HS-27A (cell line): ENCODE results near the gene LRRC66.

Experiments used
- DNase-seq: peaks from one replicate; pipeline ENCODE4 v3.0.0-alpha.2; 2012; ENCODE audit warnings: low read depth, missing footprints

The LRRC66 gene

DNA sequence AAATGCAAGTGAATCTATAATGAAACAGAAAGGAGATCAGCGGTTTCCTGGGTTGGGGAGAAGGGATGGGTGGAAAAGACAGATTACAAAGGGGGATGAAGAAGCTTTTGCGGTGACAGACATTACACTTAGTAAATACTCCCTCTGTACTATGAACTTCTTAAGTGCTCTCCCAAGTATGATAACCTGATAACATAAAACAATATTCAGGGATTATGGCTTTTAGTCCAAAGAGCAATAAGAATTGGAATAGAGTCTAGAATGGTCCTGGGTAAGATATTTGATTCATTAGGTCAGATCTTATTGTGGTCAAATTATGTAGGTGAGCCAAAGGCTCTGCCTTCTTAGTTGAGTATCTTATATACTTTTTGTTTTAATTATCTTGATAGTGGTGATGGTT lies 9.2 kb downstream of the LRRC66 start:
- DNase-seq: no peak

DNA sequence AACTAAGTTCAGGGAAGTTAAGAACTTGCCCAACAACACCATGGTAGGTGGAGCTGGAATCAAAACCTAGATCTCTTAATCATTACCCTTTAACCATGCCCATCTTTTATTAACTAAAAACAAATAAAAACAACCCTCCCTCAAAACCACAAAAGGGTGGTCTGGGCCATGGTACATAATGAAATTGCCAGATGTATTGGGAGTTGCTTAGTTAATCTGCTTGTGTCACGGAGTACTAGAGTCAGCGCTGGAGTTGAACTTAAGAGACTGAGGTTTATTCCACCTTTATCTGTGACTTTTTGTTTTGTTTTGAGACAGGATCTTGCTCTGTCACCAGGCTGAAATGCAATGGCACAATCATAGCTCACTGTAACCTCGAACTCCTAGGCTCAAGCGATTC lies 13.3 kb downstream of the LRRC66 start:
- DNase-seq: no peak

DNA sequence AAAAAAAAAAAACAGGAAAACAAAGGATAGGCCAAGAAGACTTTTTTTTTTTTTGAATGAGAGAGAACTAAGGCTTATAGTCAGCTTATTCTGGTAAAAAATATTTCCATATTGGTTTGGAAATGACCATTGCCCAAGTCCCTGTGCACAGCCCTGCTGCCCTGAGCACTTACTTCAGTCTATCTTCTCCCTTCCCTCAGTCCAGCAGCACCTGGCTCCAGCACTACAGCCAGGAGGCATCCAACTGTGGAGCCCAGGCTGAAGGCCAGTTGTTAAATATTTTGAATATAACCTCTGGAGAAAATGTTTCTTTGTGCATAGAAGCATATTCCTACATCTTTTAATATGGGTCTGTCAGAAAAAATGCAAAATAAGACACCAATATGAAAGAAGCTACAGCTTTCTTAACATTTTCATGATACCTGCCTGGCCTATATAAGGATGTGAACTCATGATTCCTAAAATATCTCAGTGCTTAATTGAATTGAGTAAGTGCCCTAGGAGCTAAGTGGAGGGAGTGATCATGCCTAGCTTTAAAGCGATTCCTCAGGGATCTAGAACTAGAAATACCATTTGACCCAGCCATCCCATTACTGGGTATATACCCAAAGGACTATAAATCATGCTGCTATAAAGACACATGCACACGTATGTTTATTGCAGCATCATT lies 14.4 kb downstream of the LRRC66 start:
- no peak for DNase-seq

DNA sequence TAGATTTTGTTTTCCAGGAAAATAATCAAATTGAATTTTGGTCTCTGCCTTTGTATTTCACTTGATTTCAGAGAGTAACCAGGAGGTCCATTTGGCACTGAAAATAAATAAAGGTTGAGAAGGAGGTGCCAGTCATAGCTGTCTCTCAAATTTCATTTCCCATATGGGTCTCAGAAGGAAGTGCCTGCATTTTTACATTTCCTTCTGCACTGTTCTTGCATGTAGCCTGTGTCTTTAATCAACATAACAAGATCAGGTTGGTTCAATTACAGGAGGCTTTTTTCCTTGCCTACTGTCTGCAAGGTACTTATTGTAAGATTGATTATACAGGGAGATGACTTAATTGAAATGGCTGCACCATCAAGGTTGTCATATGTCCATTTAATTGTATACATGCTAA lies 15.7 kb downstream of the LRRC66 start:
- DNase-seq: no peak

DNA sequence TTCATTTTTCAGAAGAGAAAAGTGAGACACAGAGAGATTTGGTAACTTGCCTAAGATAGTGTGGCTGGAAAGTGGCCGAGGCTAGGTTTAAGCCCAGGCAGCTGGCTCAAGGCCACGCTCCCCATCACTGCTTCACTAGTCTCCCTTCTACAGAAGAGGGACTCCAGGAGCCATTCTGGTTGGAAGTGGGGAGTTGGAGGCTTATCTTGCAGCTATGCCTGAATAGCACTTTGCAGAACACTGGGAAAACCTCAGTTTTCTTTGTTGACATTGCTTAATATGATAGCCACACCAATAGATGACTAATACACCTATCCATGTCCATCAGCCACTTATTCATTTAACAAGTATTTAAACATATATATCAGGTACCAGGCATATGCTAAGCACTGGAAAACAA lies 18.5 kb downstream of the LRRC66 start:
- no peak for DNase-seq

DNA sequence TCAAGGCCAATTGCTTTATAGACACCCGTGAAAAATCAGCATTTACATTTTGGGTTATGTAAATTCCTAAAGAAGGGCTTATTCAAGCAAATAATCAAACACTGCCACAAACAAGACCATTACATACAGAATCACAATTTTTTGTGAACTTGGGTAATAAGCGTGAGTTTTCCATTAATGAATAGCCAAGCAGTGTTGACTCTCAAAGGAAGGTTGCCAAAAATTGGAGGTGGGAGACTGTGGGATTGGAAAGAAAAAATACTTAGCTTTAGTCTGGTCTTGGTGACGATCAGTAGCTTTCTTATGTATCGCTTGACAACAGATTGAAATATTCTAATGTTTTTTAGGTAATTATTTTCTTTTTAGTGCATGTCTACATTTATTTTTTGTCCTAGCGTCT lies 20.9 kb downstream of the LRRC66 start:
- no peak for DNase-seq

DNA sequence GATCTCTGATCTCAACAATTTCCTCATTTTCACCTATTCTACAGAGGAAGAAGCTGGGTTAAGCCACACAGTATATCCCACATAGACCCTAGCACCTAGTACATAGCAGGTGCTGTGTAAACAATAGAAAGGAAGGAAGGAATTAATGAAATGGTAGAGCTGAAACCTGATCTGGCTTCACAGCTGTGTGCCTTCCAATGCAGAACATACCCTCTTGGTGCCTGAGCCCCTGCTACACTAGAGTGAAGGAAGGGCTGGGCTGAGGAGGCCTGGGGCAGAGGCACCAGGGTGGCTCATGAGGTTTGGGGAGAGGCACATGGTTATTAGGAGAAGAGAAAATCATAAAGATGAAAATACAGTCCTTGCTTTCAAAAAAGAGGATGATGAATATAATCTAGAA lies 21.3 kb downstream of the LRRC66 start:
- DNase-seq: no peak

DNA sequence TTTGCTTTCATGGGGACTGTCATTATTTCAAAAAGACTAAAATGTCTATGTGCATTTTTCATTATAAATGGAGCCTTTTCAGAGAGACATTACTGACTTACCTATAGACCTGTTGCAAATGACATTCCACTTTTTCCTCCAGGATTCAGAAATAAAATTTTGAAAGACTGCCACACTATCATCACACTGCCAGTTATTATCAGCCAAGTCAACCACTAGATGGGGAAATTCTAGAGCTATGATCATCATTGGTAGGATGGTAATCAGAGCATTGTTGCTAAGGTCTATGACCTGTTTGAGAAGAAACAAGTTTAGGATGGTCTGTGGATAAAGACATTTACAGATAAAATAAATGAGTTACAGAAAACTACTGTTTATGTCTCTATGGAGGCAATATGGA lies 22.5 kb downstream of the LRRC66 start:
- DNase-seq: no peak

DNA sequence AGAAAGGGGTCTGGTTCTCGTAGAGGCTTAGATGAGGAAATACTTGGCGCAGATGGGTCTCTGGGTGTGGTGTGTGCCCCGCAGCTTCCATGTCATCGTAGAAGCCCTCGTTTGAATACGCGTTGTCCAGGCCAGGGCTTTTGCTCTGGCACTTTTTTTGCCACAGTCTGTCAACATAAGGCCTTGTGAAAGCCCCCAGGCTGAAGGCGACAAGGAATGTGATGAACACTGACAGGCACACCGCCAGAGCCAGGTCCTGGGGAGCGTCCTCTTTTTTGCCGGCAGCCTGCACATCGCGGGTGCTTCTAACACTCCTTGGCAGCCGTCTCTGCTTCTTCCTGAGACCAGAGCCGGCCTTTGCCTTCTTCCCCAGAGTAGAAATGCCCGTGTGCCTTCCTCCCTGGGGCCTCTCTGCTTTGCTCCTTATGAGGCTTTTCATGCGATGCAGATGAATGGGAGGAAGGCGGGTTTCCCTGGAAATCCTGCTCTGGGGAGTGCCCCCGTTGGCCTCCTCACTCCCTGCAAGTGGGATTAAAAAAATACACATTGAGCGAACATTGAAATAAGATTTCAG lies 24.4 kb downstream of the LRRC66 start:
- DNase-seq: no peak

DNA sequence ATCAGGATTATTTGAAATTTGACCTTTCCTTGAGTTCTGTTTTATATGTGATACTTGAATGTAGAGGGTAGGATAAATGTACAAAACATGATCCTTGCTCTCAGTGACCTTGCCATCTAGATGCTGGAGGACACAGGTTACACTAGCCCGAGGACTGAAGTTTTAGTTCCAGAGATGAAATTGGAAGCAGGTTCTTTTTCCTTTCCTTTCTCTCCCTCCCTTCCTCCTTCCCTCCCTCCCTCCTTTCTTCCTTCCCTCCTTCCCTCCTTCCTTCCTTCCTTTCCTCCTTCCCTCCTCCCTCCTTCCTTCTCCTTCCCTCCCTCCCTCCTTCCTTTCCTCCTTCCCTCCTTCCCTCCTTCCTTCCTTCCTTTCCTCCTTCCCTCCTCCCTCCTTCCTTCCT lies 54.3 kb downstream of the LRRC66 start:
- DNase-seq: no peak

DNA sequence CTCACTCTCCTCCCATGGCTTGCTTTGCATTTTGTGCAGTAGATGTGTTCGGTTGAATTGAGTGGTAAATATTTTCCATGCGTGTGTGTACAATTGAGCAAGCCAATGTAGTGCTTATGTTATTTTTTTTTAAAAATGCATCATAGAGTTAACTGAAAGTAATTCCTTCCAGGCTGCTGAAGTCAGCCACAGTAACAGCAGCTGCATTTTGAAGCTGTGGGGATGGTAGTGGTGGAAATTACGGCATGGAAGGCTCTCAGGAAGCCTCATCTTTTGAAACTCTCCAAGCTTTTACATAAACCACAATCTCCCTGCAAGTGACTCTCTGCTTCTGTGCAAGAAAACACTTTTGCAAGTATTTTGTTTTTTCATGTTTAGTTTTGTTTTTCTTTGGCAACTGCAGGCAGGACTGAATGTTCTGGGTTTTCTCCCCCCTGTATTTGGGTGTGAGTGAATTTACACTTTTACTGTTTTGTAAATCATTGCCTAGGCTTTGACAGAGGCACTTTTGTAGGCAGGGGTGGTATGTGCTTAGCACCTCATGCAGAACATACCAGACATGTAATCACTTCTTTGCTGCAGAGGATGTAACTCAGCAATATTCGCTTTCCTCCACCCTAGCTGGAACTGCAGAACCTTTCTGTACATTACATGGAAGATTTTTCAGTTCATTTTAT lies 56.2 kb downstream of the LRRC66 start:
- DNase-seq: no peak

DNA sequence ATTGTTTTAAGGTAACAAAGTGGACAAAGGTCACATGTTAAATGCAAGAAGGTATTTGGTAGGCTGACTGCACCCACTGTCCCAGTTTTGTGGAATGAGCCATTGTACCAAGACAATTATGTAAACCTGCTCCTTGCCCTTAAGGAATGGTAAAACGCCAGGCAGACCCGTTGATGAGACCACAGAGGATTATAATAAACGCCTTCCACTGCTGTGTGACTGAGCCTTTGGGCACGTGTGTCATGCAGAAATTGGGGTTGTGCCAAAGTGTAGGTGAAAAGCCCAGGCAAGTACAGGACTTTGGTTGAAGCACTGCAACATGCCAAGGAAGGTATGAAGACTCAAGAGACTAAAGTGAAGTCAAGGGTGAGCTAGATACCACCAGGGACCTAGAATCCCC lies 59.7 kb downstream of the LRRC66 start:
- no peak for DNase-seq

DNA sequence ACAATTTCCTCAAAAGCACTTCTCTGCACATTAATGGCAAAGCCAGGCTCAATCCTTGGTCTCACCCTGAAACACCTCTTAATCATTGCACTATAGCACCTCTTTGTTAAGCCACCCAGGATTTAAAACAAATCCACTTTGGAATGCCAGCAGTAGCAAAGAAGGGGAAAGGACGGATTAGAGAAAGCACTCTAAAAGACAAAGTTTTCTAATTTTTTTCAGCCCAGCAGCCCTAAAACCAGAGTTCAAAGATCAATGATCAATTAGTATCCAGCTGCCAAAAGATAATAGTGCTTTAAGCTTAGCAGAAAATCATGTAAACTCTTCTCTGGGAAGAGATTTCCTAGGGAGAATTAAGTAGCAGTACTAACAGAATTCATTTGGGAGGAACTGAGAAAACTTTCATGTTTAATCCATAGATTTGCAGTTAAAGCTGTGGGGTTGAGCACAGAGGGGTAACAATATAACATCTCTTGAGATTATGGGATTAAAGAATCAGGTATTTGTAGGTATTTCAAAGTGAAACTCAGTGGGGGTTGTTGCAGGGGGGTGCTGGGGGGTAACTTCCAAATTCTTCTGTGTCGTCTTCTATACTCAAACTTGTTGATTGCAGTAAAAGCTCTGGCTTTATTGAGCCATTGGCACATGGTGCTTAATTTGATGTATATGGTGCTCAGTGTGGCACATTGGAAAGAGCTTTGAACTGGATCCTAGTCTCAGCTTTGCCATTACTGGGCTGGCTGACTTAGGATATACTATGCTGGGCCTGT lies 61.8 kb downstream of the LRRC66 start:
- no peak for DNase-seq
